ENCODE data around the gene KRTAP4-1. TPM values are rescaled to one million over a fixed set of nuclear protein-coding genes. Genes with fewer than 3 reads are reported as not detected.
"Not testable (repeated sequence)": the region's sequence is repeated elsewhere in the genome, so short reads cannot be mapped to it uniquely, and the experiment has no call there.

The KRTAP4-1 gene
- total RNA-seq, 2 experiments from 2014 or later = not detected

- Mint-ChIP-seq H3K27me3 (peaks cover 7% of the 10 kb centered on the region), H3K4me3 (no peak within 1 kb of the TSS), H3K9me3 (no peaks in the 10 kb centered on the region), H3K27ac (no peak within 1 kb of the TSS), H3K36me3 (no peaks in the 10 kb centered on the region), H3K4me1 (ENCODE audit: low read depth) (no peaks in the 10 kb centered on the region)
- CTCF ChIA-PET = no interaction called here
- POLR2A ChIA-PET = no interaction called here
- intact Hi-C loops (cut with micrococcal nuclease) = no loop called here
- no peak for DNase-seq
Measured at GRCh38 chr17:41160648-41161047, 24.1 kb downstream of the KRTAP4-1 start, which contains the start of gene KRTAP4-4. TSS of gene KRTAP4-4 (minus strand) at chr17:41160748. CDS start at chr17:41160691, 57 bp downstream.

GRCh38 chr17:41160190-41160589 lies 24.5 kb downstream of the KRTAP4-1 start:
- POLR2A ChIA-PET; H3K4me1 Mint-ChIP-seq (ENCODE audit: low read depth); H3K27ac Mint-ChIP-seq; H3K4me3 Mint-ChIP-seq; DNase-seq; H3K9me3 Mint-ChIP-seq; CTCF ChIA-PET; H3K27me3 Mint-ChIP-seq; H3K36me3 Mint-ChIP-seq; intact Hi-C loops (cut with micrococcal nuclease): not testable (repeated sequence)

- Mint-ChIP-seq H3K9me3 (no peaks in the 10 kb centered on the region), H3K36me3 (no peaks in the 10 kb centered on the region), H3K27ac (no peak overlapping the region), H3K27me3 (peaks cover 4% of the 10 kb centered on the region), H3K4me3 (no peak overlapping the region), H3K4me1 (ENCODE audit: low read depth) (no peaks in the 10 kb centered on the region)
- intact Hi-C loops (cut with micrococcal nuclease) = no loop called here
- DNase-seq = no peak
- ChIA-PET POLR2A (no interaction called here), CTCF (no interaction called here)
Measured at GRCh38 chr17:41153856-41154255, 30.9 kb downstream of the KRTAP4-1 start.

- Mint-ChIP-seq H3K27ac (no peak overlapping the region), H3K36me3 (no peaks in the 10 kb centered on the region), H3K27me3 (peaks cover 2% of the 10 kb centered on the region), H3K9me3 (no peaks in the 10 kb centered on the region), H3K4me1 (ENCODE audit: low read depth) (no peaks in the 10 kb centered on the region), H3K4me3 (no peak overlapping the region)
- CTCF ChIA-PET = no interaction called here
- no peak for DNase-seq
- POLR2A ChIA-PET = no interaction called here
- intact Hi-C loops (cut with micrococcal nuclease) = no loop called here
Measured at GRCh38 chr17:41151525-41151924, 33.2 kb downstream of the KRTAP4-1 start.

GRCh38 chr17:41150026-41150425 lies 34.7 kb downstream of the KRTAP4-1 start:
- H3K36me3 Mint-ChIP-seq = no peaks in the 10 kb centered on the region
- ChIA-PET POLR2A (no interaction called here), CTCF (no interaction called here)
- no peak overlapping the region for H3K4me3 Mint-ChIP-seq
- H3K9me3 Mint-ChIP-seq = no peaks in the 10 kb centered on the region
- no peaks in the 10 kb centered on the region for H3K4me1 Mint-ChIP-seq (ENCODE audit: low read depth)
- H3K27me3 Mint-ChIP-seq = no peaks in the 10 kb centered on the region
- intact Hi-C loops (cut with micrococcal nuclease) = no loop called here
- no peak for DNase-seq
- H3K27ac Mint-ChIP-seq = no peak overlapping the region

GRCh38 chr17:41149652-41149985 lies 35.1 kb downstream of the KRTAP4-1 start, which contains the start of gene KRTAP4-5:
TSS of gene KRTAP4-5 (minus strand) at chr17:41149825. CDS start at chr17:41149767, 58 bp downstream.
- H3K4me1 Mint-ChIP-seq (ENCODE audit: low read depth) = no peaks in the 10 kb centered on the region
- no peaks in the 10 kb centered on the region for H3K27me3 Mint-ChIP-seq
- H3K36me3 Mint-ChIP-seq = no peaks in the 10 kb centered on the region
- ChIA-PET CTCF (no interaction called here), POLR2A (no interaction called here)
- DNase-seq = no peak
- no peak within 1 kb of the TSS for H3K4me3 Mint-ChIP-seq
- intact Hi-C loops (cut with micrococcal nuclease) = no loop called here
- H3K9me3 Mint-ChIP-seq = no peaks in the 10 kb centered on the region
- H3K27ac Mint-ChIP-seq = no peak within 1 kb of the TSS

- H3K27ac Mint-ChIP-seq; H3K36me3 Mint-ChIP-seq; CTCF ChIA-PET; POLR2A ChIA-PET; DNase-seq; intact Hi-C loops (cut with micrococcal nuclease); H3K4me1 Mint-ChIP-seq (ENCODE audit: low read depth); H3K9me3 Mint-ChIP-seq; H3K27me3 Mint-ChIP-seq; H3K4me3 Mint-ChIP-seq: not testable (repeated sequence)
Measured at GRCh38 chr17:41148971-41149651, 35.6 kb downstream of the KRTAP4-1 start.

GRCh38 chr17:41147531-41148204 lies 37.0 kb downstream of the KRTAP4-1 start:
- Mint-ChIP-seq H3K4me3 (no peak overlapping the region), H3K9me3 (peaks cover 10% of the 10 kb centered on the region), H3K4me1 (ENCODE audit: low read depth) (no peaks in the 10 kb centered on the region), H3K36me3 (peaks cover 5% of the 10 kb centered on the region), H3K27ac (no peak overlapping the region), H3K27me3 (no peaks in the 10 kb centered on the region)
- POLR2A ChIA-PET = no interaction called here
- CTCF ChIA-PET = no interaction called here
- no peak for DNase-seq
- intact Hi-C loops (cut with micrococcal nuclease) = no loop called here

- POLR2A ChIA-PET = no interaction called here
- CTCF ChIA-PET = no interaction called here
- intact Hi-C loops (cut with micrococcal nuclease) = no loop called here
Measured at GRCh38 chr17:41145261-41145660, 39.5 kb downstream of the KRTAP4-1 start.

GRCh38 chr17:41144846-41145245 lies 39.9 kb downstream of the KRTAP4-1 start:
- peaks cover 16% of the 10 kb centered on the region for H3K9me3 Mint-ChIP-seq
- ChIA-PET POLR2A (no interaction called here), CTCF (no interaction called here)
- no peaks in the 10 kb centered on the region for H3K4me1 Mint-ChIP-seq (ENCODE audit: low read depth)
- no peak overlapping the region for H3K4me3 Mint-ChIP-seq
- no peaks in the 10 kb centered on the region for H3K27me3 Mint-ChIP-seq
- H3K27ac Mint-ChIP-seq = no peak overlapping the region
- no peak for DNase-seq
- H3K36me3 Mint-ChIP-seq = peaks cover 8% of the 10 kb centered on the region
- intact Hi-C loops (cut with micrococcal nuclease) = no loop called here

More at GRCh38 chr17:41145261-41145660, 39.5 kb downstream of the KRTAP4-1 start:
- H3K4me1 Mint-ChIP-seq (ENCODE audit: low read depth) = no peaks in the 10 kb centered on the region
- H3K4me3 Mint-ChIP-seq = no peak overlapping the region
- H3K9me3 Mint-ChIP-seq = peaks cover 16% of the 10 kb centered on the region
- no peaks in the 10 kb centered on the region for H3K27me3 Mint-ChIP-seq
- DNase-seq = no peak
- H3K36me3 Mint-ChIP-seq = peaks cover 8% of the 10 kb centered on the region
- H3K27ac Mint-ChIP-seq = no peak overlapping the region

GRCh38 chr17:41141361-41141760 lies 43.4 kb downstream of the KRTAP4-1 start:
- H3K27me3 Mint-ChIP-seq = peaks cover 5% of the 10 kb centered on the region
- no peak overlapping the region for H3K27ac Mint-ChIP-seq
- intact Hi-C loops (cut with micrococcal nuclease) = no loop called here
- ChIA-PET POLR2A (no interaction called here), CTCF (no interaction called here)
- no peaks in the 10 kb centered on the region for H3K4me1 Mint-ChIP-seq (ENCODE audit: low read depth)
- H3K36me3 Mint-ChIP-seq = peaks cover 11% of the 10 kb centered on the region
- peaks cover 23% of the 10 kb centered on the region for H3K9me3 Mint-ChIP-seq
- no peak overlapping the region for H3K4me3 Mint-ChIP-seq
- DNase-seq = no peak

GRCh38 chr17:41140360-41141131 lies 44.2 kb downstream of the KRTAP4-1 start, which contains the start of gene KRTAP4-6:
TSS of gene KRTAP4-6 (minus strand) at chr17:41140544. CDS start at chr17:41140487, 57 bp downstream.
- Mint-ChIP-seq H3K9me3 (peaks cover 23% of the 10 kb centered on the region), H3K4me3 (no peak within 1 kb of the TSS), H3K36me3 (peaks cover 11% of the 10 kb centered on the region), H3K27ac (no peak within 1 kb of the TSS), H3K27me3 (peaks cover 5% of the 10 kb centered on the region), H3K4me1 (ENCODE audit: low read depth) (no peaks in the 10 kb centered on the region)
- DNase-seq = no peak
- ChIA-PET POLR2A (no interaction called here), CTCF (interaction anchor here (0.6 kb wide), 1 partner anchor 102 kb away, joined by 3 read pairs; no protein-coding TSS in a partner anchor)
- intact Hi-C loops (cut with micrococcal nuclease) = no loop called here
